ENCODE data around the gene ASAP3. TPM values are rescaled to one million over a fixed set of nuclear protein-coding genes. Genes with fewer than 3 reads are reported as not detected.

The ASAP3 gene
- total and polyA plus RNA-seq, 2 experiments from 2014 or later = 28.0 to 98.2 TPM

- TF ChIP-seq ZNF331 (CRISPR knock-in tag; IDR thresholded peaks at IDR 0.05; ENCODE audit: low read depth) (no peak), ETS1 (IDR thresholded peaks at IDR 0.05) (no peak)
These were observed 8.8 kb downstream of the ASAP3 start (continued) for GRCh38 chr1:23475134-23475628.

DNA sequence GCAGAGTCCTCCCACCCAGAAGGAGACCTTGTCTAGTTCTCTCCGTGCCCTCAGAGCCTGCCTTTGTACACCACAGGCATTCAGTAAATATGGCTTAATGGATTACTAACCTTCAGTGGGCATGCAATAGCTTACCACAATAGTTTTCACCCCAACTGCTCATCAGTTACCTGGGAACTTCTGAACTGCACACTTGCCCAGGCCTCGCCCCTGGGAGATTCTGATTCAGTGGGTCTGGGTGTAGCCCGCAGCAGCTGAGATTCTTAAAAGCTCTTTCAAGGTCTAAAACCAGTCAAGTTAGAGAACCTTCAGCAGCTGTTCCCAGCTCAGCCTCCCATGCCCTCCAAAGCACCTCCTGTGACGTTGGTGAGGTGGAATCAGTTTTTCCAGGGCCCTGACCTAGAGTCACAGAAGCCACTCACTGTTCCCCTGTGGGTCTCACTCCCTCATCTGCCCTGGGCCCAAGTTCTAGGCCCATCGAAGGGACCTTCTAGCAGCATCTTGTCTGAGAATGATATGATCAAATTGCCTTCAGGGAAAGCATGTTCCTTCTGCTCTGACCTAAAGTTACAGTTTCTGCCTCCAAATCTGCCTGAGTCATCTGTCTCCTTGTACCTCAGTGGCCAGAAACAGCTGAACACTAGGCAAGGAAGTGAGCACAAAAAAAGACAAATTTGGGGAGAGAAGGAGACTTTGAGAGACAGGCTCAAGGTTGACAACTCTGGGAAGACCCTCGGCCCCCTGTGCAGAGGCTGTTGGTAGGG is 10.8 kb downstream of the ASAP3 start:
- Histone ChIP-seq H3K9me2 (ENCODE audit: insufficient read depth) (no peaks in the 10 kb centered on the region), H3K4me2 (no peak overlapping the region), H3K4me3 (no peak overlapping the region), H3K27me3 (ENCODE audit: insufficient read depth) (no peaks in the 10 kb centered on the region), H4K20me1 (replicated peaks; ENCODE audit: insufficient read depth) (peaks cover 56% of the 10 kb centered on the region), H3K79me2 (replicated peaks; ENCODE audit: insufficient read depth) (peaks cover 73% of the 10 kb centered on the region), H3F3A (replicated peaks; ENCODE audit: low read depth) (no peaks in the 10 kb centered on the region), H3K4me1 (ENCODE audit: insufficient read depth) (peaks cover 8% of the 10 kb centered on the region), H3K36me3 (ENCODE audit: insufficient read depth) (no peaks in the 10 kb centered on the region), H2AFZ (no peak overlapping the region), H3K27ac (ENCODE audit: low read depth) (no peak overlapping the region)
- Mint-ChIP-seq H3K9me3 (no peaks in the 10 kb centered on the region), H3K4me1 (peaks cover 11% of the 10 kb centered on the region), H3K36me3 (ENCODE audit: low read depth) (no peaks in the 10 kb centered on the region), H3K4me3 (no peak overlapping the region), H3K27ac (no peak overlapping the region), H3K27me3 (ENCODE audit: insufficient read depth, low read depth, poor library complexity) (peaks cover 2% of the 10 kb centered on the region)
- DNase-seq (ENCODE audit: low spot score) = no peak
- no peak for ATAC-seq
- TF ChIP-seq ETS1 (IDR thresholded peaks at IDR 0.05) (no peak), EZH2phosphoT487 (IDR thresholded peaks at IDR 0.05; ENCODE audit: unreplicated experiment) (no peak), POLR2AphosphoS5 (IDR thresholded peaks at IDR 0.05; ENCODE audit: low read depth) (no peak), JUNB (IDR thresholded peaks at IDR 0.05; ENCODE audit: unreplicated experiment) (no peak), ZNF331 (CRISPR knock-in tag; IDR thresholded peaks at IDR 0.05; ENCODE audit: low read depth) (no peak), REST (IDR thresholded peaks at IDR 0.05; ENCODE audit: unreplicated experiment) (no peak), STAT1 (IDR thresholded peaks at IDR 0.05; ENCODE audit: unreplicated experiment) (no peak), NANOG (IDR thresholded peaks at IDR 0.05; ENCODE audit: borderline replicate concordance) (no peak), ZNF462 (CRISPR knock-in tag; IDR thresholded peaks at IDR 0.05) (no peak), EZH2 (IDR thresholded peaks at IDR 0.05; ENCODE audit: low read depth, unreplicated experiment) (no peak)
